H9 (cell line): ENCODE measurements around the gene MGAT4C. TPM values are rescaled to one million over a fixed set of nuclear protein-coding genes. Genes with fewer than 3 reads are reported as not detected.

Experiments
- DNase-seq: peaks from one replicate; pipeline ENCODE4 v3.0.0-alpha.2; 2017
- H2AFZ ChIP-seq: one replicate; pipeline ENCODE4 v1.6.1; 2013; ENCODE audit warnings: mild to moderate bottlenecking, low read length, control low read depth, moderate library complexity
- H2AK5ac ChIP-seq: 2 replicates; pipeline ENCODE4 v1.6.1; 2013; ENCODE audit warnings: low read length, control low read depth, mixed read lengths; ENCODE audit not compliant: insufficient read length
- H2BK120ac ChIP-seq: one replicate; pipeline ENCODE4 v1.6.1; 2013; ENCODE audit warnings: low read depth, mild to moderate bottlenecking, low read length, control low read depth, inconsistent platforms; ENCODE audit not compliant: poor library complexity, severe bottlenecking
- H2BK12ac ChIP-seq: 2 replicates; pipeline ENCODE4 v1.6.1; 2013; ENCODE audit warnings: low read length, control low read depth, mixed read lengths, low read depth; ENCODE audit not compliant: insufficient read length
- H2BK15ac ChIP-seq: 2 replicates; pipeline ENCODE4 v1.6.1; 2013; ENCODE audit warnings: low read depth, low read length, control low read depth
- H2BK20ac ChIP-seq: one replicate; pipeline ENCODE4 v1.6.1; 2013; ENCODE audit warnings: low read depth, mild to moderate bottlenecking, low read length, control low read depth, inconsistent platforms; ENCODE audit not compliant: poor library complexity, severe bottlenecking
- H2BK5ac ChIP-seq: 2 replicates; pipeline ENCODE4 v1.6.1; 2013; ENCODE audit warnings: low read length, control low read depth, mixed read lengths; ENCODE audit not compliant: insufficient read length
- H3K14ac ChIP-seq: 2 replicates; pipeline ENCODE4 v1.6.1; 2013; ENCODE audit warnings: low read length, control low read depth; ENCODE audit not compliant: insufficient read depth
- H3K18ac ChIP-seq: 2 replicates; pipeline ENCODE4 v1.6.1; 2013; ENCODE audit warnings: low read depth, mild to moderate bottlenecking, mixed read lengths, low read length, control low read depth; ENCODE audit not compliant: insufficient read length
- H3K23ac ChIP-seq: 2 replicates; pipeline ENCODE4 v1.6.1; 2013; ENCODE audit warnings: low read length, control low read depth, mixed read lengths, low read depth; ENCODE audit not compliant: insufficient read length
- H3K23me2 ChIP-seq: 2 replicates; pipeline ENCODE4 v1.6.1; 2013; ENCODE audit warnings: low read depth, mild to moderate bottlenecking, mixed read lengths, low read length, control low read depth; ENCODE audit not compliant: insufficient read length, poor library complexity, severe bottlenecking
- H3K27ac ChIP-seq: 2 replicates; pipeline ENCODE4 v1.5.1; 2013; ENCODE audit warnings: low read length, control low read depth, mixed read lengths, low read depth; ENCODE audit not compliant: insufficient read length
- H3K27me3 ChIP-seq: 2 replicates; pipeline ENCODE4 v1.6.1; 2013; ENCODE audit warnings: low read length, control low read depth, inconsistent platforms; ENCODE audit not compliant: insufficient read depth
- H3K4ac ChIP-seq: 2 replicates; pipeline ENCODE4 v1.6.1; 2013; ENCODE audit warnings: low read depth, mild to moderate bottlenecking, control low read depth, inconsistent platforms, low read length, moderate library complexity
- H3K4me1 ChIP-seq: 2 replicates; pipeline ENCODE4 v1.6.1; 2013; ENCODE audit warnings: low read length, control low read depth, inconsistent platforms; ENCODE audit not compliant: insufficient read depth
- H3K4me2 ChIP-seq: 2 replicates; pipeline ENCODE4 v1.6.1; 2013; ENCODE audit warnings: low read length, control low read depth, mixed read lengths; ENCODE audit not compliant: insufficient read length, insufficient read depth
- H3K56ac ChIP-seq: 2 replicates; pipeline ENCODE4 v1.6.1; 2013; ENCODE audit warnings: low read depth, mild to moderate bottlenecking, mixed read lengths, low read length, control low read depth; ENCODE audit not compliant: insufficient read length
- H3K79me1 ChIP-seq: 2 replicates; pipeline ENCODE4 v1.6.1; 2013; ENCODE audit warnings: low read depth, mild to moderate bottlenecking, moderate library complexity, low read length, control low read depth, inconsistent platforms; ENCODE audit not compliant: insufficient read depth, poor library complexity, severe bottlenecking
- H3K79me2 ChIP-seq: 2 replicates; pipeline ENCODE4 v1.6.1; 2013; ENCODE audit warnings: low read length, control low read depth, inconsistent platforms; ENCODE audit not compliant: insufficient read depth
- H3K9ac ChIP-seq: 2 replicates; pipeline ENCODE4 v1.6.1; 2013; ENCODE audit warnings: low read length, control low read depth, mixed read lengths; ENCODE audit not compliant: insufficient read length; ENCODE audit errors: extremely low read depth
- H3K9me3 ChIP-seq: one replicate; pipeline ENCODE4 v1.6.1; 2013; ENCODE audit warnings: low read depth, low read length, inconsistent platforms; ENCODE audit not compliant: control insufficient read depth
- H3T11ph ChIP-seq: one replicate; pipeline ENCODE4 v1.6.1; 2013; ENCODE audit warnings: mild to moderate bottlenecking, low read length, control low read depth, inconsistent platforms
- H4K20me1 ChIP-seq: one replicate; pipeline ENCODE4 v1.6.1; 2013; ENCODE audit not compliant: control insufficient read depth, insufficient read length, insufficient read depth
- H4K5ac ChIP-seq: 2 replicates; pipeline ENCODE4 v1.6.1; 2013; ENCODE audit warnings: low read depth, mild to moderate bottlenecking, mixed read lengths, low read length, control low read depth; ENCODE audit not compliant: insufficient read length
- H4K8ac ChIP-seq: replicated peaks from 2 replicates; pipeline ENCODE4 v1.6.1; 2013; ENCODE audit warnings: low read length, control low read depth, mixed read lengths, low read depth; ENCODE audit not compliant: insufficient read length
- H4K91ac ChIP-seq: 2 replicates; pipeline ENCODE4 v1.6.1; 2013; ENCODE audit warnings: low read depth, mild to moderate bottlenecking, moderate library complexity, mixed read lengths, low read length, control low read depth; ENCODE audit not compliant: insufficient read length
- H3K27ac Mint-ChIP-seq, 3 experiments: 2 replicates in 2 of 3; 3 replicates in 1 of 3; pipeline ENCODE4 v1.8.0; 2020 to 2021; ENCODE audit warnings: mixed read lengths in 3 of 3, mild to moderate bottlenecking in 1 of 3, moderate library complexity in 1 of 3
- H3K27me3 Mint-ChIP-seq: 2 replicates; pipeline ENCODE4 v1.8.0; 2021; ENCODE audit warnings: low read depth, mild to moderate bottlenecking, moderate library complexity, mixed read lengths
- H3K36me3 Mint-ChIP-seq, 3 experiments: 2 replicates in 2 of 3; 3 replicates in 1 of 3; pipeline ENCODE4 v1.8.0; 2020 to 2021; ENCODE audit warnings: low read depth in 3 of 3, mixed read lengths in 3 of 3; ENCODE audit not compliant: insufficient read depth in 1 of 3
- H3K4me1 Mint-ChIP-seq, 2 experiments: 2 replicates each; pipeline ENCODE4 v1.8.0; 2020; ENCODE audit warnings: mixed read lengths in 2 of 2
- H3K4me3 Mint-ChIP-seq, 2 experiments: 2 replicates in 1 of 2; 3 replicates in 1 of 2; pipeline ENCODE4 v1.8.0; 2020 to 2021; ENCODE audit warnings: mild to moderate bottlenecking in 2 of 2, mixed read lengths in 2 of 2, moderate library complexity in 1 of 2
- H3K9me3 Mint-ChIP-seq, 2 experiments: 2 replicates in 1 of 2; 3 replicates in 1 of 2; pipeline ENCODE4 v1.8.0; 2020; ENCODE audit warnings: mild to moderate bottlenecking in 2 of 2, mixed read lengths in 2 of 2, moderate library complexity in 1 of 2
- WGBS: extraction: QIAGEN DNeasy Blood & Tissue Kit; methylation state at CpG from one replicate; pipeline ENCODE4 v1.1.7; 2013; ENCODE audit warnings: missing lambda C conversion rate, low lambda C conversion rate, mixed read lengths; ENCODE audit not compliant: insufficient read length; ENCODE audit errors: extremely low coverage; 5-methylcytosine and 5-hydroxymethylcytosine counted together
- total RNA-seq: library from RNA; stranded (reverse); gene quantifications from 2 replicates; pipeline ENCODE4 v1.2.1, GENCODE V29; 2021
- TF ChIP-seq, protein P1 (sequence below): fragments of 200-600 bp; sonication (generic); conservative IDR thresholded peaks from 3 replicates; pipeline ENCODE4 v1.8.0; 2021; ENCODE audit warnings: antibody characterized with exemption, mild to moderate bottlenecking

The MGAT4C gene
- total RNA-seq, 1 experiment from 2014 or later: 1.3 TPM

DNA sequence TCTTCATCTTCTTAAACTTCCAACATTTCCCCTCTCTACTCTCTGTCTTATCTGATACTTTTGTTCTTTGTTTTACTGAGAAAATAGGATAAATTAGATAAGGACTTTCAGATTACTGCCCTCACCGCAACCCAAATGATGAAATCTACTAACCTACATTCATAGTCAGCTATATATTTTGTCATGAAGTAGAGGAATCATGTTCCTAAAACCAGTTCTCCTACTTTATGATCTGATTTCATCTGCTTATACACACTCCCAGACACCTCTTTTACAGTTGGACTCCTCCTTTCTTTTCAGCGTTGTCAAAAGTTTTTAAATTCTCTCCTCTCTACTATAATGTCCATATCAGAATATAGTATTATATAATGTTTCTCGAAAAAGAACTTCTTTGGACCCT is 29.7 kb downstream of the MGAT4C start:
- Histone ChIP-seq H3K9me3 (no peaks in the 10 kb centered on the region), H4K5ac (no peak overlapping the region), H3K23me2 (no peaks in the 10 kb centered on the region), H3K23ac (no peak overlapping the region), H2BK120ac (no peak overlapping the region), H2BK15ac (no peak overlapping the region), H3K18ac (no peak overlapping the region), H2AFZ (no peak overlapping the region), H3K79me1 (no peaks in the 10 kb centered on the region), H3K4me1 (no peaks in the 10 kb centered on the region; the same call in 1 of the 2 replicates), H2BK20ac (no peak overlapping the region), H3K4ac (no peak overlapping the region), H2BK5ac (no peak overlapping the region), H2BK12ac (no peak overlapping the region), H3K56ac (no peak overlapping the region), H3K14ac (no peak overlapping the region), H4K91ac (no peak overlapping the region), H3K27me3 (no peaks in the 10 kb centered on the region), H4K20me1 (no peaks in the 10 kb centered on the region), H3T11ph (no peak overlapping the region), H4K8ac (no peak overlapping the region), H3K27ac (no peak overlapping the region), H3K79me2 (no peaks in the 10 kb centered on the region), H3K9ac (no peak overlapping the region), H2AK5ac (no peak overlapping the region), H3K4me2 (no peak overlapping the region)
- Mint-ChIP-seq H3K4me3 (no peak overlapping the region), H3K27ac (no peak overlapping the region), H3K4me1 (peaks cover 2 to 7% of the 10 kb centered on the region in 2 experiments; a peak in 3 of 4 replicates), H3K27me3 (no peaks in the 10 kb centered on the region), H3K36me3 (peaks cover 3 to 24% (median 18%) of the 10 kb centered on the region in 3 experiments; a peak in 6 of 7 replicates), H3K9me3 (peaks cover 14 to 15% of the 10 kb centered on the region in 2 experiments)
- no CpG with 5 or more reads among the region's 3 CpGs for whole genome bisulfite sequencing
- no peak for DNase-seq
- TF ChIP-seq, protein P1, sequence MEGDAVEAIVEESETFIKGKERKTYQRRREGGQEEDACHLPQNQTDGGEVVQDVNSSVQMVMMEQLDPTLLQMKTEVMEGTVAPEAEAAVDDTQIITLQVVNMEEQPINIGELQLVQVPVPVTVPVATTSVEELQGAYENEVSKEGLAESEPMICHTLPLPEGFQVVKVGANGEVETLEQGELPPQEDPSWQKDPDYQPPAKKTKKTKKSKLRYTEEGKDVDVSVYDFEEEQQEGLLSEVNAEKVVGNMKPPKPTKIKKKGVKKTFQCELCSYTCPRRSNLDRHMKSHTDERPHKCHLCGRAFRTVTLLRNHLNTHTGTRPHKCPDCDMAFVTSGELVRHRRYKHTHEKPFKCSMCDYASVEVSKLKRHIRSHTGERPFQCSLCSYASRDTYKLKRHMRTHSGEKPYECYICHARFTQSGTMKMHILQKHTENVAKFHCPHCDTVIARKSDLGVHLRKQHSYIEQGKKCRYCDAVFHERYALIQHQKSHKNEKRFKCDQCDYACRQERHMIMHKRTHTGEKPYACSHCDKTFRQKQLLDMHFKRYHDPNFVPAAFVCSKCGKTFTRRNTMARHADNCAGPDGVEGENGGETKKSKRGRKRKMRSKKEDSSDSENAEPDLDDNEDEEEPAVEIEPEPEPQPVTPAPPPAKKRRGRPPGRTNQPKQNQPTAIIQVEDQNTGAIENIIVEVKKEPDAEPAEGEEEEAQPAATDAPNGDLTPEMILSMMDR: no peak
